ENCODE data around the gene DMRT1.

DMRT1 gene

DNA sequence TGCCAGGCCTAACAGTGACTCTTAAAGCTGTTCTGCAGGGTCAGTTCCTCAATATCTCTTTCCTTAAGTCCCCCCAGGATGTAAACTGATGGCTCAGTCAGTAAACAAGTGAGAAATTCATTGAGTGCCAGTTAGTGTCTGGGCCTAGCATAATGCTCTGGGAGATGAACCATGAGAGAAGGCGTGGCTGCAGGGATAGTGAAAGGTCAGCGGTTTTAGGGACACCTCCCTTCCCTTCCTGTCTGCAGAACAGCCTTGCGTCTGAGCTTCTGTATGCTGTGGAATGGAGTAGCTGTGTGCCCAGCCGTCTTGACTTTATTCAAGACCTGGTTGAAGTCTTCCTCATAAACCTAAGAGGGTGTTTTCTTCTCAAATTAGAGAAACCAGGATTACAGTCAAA, 88.2 kb downstream of the DMRT1 start:
- TF ChIP-seq, protein P1, sequence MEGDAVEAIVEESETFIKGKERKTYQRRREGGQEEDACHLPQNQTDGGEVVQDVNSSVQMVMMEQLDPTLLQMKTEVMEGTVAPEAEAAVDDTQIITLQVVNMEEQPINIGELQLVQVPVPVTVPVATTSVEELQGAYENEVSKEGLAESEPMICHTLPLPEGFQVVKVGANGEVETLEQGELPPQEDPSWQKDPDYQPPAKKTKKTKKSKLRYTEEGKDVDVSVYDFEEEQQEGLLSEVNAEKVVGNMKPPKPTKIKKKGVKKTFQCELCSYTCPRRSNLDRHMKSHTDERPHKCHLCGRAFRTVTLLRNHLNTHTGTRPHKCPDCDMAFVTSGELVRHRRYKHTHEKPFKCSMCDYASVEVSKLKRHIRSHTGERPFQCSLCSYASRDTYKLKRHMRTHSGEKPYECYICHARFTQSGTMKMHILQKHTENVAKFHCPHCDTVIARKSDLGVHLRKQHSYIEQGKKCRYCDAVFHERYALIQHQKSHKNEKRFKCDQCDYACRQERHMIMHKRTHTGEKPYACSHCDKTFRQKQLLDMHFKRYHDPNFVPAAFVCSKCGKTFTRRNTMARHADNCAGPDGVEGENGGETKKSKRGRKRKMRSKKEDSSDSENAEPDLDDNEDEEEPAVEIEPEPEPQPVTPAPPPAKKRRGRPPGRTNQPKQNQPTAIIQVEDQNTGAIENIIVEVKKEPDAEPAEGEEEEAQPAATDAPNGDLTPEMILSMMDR (conservative IDR thresholded peaks at IDR 0.05) = no peak
- no peak for TF ChIP-seq ZFX (IDR thresholded peaks at IDR 0.05)
- H3K27ac ChIP-seq = no peak overlapping the region

DNA sequence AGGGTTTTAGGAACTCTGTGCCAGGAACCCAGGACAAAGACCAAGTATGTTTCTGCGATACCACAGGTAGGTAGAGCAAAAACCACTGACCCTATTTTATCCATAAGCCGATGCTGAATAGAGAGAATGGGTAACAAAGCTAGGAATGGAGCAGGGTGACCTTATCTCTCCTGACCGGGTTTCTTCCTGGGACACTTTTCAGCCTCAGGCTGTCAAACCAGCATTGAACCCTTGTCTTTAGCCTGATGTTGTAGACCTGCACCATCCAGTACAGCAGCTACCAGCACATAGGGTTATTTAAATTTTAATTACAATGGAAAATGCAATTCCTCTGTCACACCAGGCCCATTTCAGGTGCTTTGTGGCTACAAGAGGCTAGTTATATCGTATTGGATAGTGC, 91.9 kb downstream of the DMRT1 start:
- H3K27ac ChIP-seq = no peak overlapping the region
- no peak for TF ChIP-seq ZFX (IDR thresholded peaks at IDR 0.05)
- TF ChIP-seq, protein P1 (conservative IDR thresholded peaks at IDR 0.05) = no peak

DNA sequence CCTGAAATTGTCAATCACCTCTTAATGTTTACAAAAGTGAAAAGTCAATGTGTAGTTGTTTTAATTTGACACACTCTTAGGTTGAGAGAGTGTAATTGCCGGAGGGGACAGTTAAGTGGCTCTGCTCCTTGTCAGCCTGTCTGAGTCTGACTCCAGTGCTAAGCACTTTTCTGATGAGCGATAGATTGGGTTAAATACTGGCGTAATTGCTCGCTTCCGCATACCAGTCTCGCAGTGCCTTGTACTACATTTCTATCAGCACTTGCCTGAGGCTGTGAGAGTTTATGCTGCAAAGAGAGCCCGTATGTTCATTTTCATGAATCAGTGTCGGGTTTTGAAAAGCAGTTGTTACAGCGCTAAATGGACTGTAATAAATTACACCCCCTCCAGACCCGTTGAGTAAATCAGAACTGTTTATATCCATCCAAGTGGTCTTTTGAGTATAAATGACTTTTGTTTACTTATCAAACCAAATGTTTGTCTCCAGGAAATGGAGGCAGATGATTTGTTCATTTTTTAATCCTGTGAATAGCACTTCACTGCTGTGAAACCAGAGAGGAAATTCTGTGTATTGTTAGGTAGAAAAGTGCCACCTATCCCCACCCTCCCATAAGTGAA, 94.0 kb downstream of the DMRT1 start:
- TF ChIP-seq, protein P1 (conservative IDR thresholded peaks at IDR 0.05) = no peak
- no peak for TF ChIP-seq ZFX (IDR thresholded peaks at IDR 0.05)
- H3K27ac ChIP-seq = no peak overlapping the region

DNA sequence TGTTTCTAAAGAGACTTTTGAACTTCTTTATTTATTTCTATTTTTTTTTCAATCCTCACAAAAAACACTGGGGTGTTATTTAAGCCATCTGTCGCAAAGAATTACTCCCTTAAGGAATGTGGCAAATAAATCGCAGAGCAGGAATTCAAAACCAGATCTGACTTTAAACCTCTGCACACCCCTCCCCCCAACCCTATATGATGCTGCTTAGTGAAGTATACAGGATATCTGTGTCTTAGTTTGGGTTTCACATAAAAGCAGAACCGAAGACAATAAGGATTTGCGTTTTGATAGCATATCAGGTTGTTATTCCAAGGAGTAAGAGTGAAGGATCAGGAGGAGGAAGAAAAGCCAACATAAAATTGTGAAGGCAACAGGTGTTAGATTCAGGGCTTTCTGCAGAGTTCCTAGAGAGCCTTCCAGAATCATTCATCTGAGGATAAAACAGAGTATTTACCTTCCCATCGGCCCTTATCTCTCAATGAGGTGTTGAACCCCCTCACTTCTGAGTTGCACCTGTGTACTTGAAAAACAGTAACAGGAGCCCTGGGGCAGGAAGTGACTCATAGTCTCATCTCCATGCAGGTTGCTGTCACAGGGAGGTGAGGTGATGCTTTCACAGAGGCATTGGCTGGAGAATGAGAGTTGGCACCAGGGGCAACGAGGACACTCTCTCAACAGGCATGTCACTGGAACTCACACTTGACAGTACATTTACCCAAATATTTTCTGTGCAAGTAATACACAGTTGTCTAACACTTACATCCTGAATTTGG, 101.5 kb downstream of the DMRT1 start:
- no peak overlapping the region for H3K27ac ChIP-seq
- TF ChIP-seq ZFX (IDR thresholded peaks at IDR 0.05) = no peak
- TF ChIP-seq, protein P1 (conservative IDR thresholded peaks at IDR 0.05) = no peak

DNA sequence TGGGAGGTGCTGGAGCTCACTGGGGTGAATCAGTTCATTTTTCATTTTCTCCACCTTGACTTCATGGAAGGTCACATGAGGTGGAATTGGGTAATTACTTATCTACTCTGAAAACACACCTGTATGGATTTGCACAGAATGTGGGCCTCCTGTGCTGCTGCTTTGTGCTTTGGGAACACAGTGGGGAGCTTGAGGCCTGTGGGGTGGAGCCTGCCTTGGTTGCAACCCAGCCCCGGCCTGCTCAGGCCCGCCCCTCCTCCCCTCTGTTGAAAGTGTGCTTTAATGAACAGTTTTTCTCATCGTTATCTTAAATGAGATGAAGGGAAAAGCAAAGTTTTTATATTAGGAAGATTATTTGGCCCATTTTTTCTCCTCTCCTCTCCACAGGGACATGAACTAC, 106.5 kb downstream of the DMRT1 start:
- TF ChIP-seq, protein P1 (conservative IDR thresholded peaks at IDR 0.05) = no peak

DNA sequence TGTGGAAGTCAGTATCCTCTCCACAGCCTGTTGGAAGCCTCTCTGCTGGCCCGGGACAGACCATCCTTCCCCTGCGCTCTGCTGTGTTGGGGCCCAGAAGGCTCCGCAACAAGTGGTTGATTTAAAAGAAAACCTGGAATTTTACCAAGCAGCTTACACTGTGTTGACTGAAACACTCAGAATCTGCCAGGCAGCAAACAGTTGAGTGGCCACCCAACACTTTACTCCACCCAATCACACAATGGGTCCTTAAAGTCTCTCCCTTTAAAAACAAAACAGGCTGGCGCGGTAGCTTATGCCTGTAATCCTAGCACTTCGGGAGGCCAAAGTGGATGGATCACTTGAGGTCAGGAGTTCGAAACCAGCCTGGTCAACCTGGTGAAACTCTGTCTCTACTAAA, 107.0 kb downstream of the DMRT1 start:
- TF ChIP-seq ZFX (IDR thresholded peaks at IDR 0.05) = no peak
- TF ChIP-seq, protein P1 (conservative IDR thresholded peaks at IDR 0.05) = no peak

More for the DNA sequence above, 106.5 kb downstream of the DMRT1 start:
- no peak overlapping the region for H3K27ac ChIP-seq

DNA sequence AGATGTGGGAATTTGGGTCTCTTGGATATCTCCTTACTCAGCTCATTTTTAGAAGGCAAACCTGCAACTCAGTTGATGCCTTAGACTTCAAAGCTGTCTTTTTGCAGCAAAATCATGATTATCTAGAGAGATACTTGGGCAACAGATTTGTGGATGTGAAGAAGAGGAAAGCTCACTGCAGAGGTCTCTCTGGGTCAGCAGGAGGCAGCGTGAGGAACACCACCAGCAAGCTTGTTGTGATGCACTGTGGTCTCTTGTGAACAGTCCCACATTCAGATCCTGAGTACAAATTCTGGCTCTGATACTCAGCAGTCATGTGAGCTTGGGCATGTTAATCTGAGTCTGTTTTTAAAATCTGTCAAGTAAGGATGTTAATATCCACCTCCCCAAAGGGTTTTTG, 108.6 kb downstream of the DMRT1 start:
- TF ChIP-seq, protein P1 (conservative IDR thresholded peaks at IDR 0.05) = no peak
- no peak for TF ChIP-seq ZFX (IDR thresholded peaks at IDR 0.05)

More for the DNA sequence above, 107.0 kb downstream of the DMRT1 start:
- no peak overlapping the region for H3K27ac ChIP-seq

More for the DNA sequence above, 108.6 kb downstream of the DMRT1 start:
- H3K27ac ChIP-seq = no peak overlapping the region
